ENCODE measurements around the gene AKR1C2. TPM values are rescaled to one million over a fixed set of nuclear protein-coding genes. Genes with fewer than 3 reads are reported as not detected.
A peak's percentile ranks its signal among the peaks of the same experiment; 100 is the strongest.
"Not testable (repeated sequence)": the region's sequence is repeated elsewhere in the genome, so short reads cannot be mapped to it uniquely, and the experiment has no call there.

The AKR1C2 gene
- total and polyA plus RNA-seq, 7 donors, result 38.7 to 2,054 (median 161) TPM

- Histone ChIP-seq H3K9me3 (no peaks in the 10 kb centered on the region), H3K27me3 (ENCODE audit: insufficient read depth in 3 of 3, low read length in 2 of 3) (no peaks in the 10 kb centered on the region), H3K36me3 (ENCODE audit: insufficient read depth in 1 of 2, low read depth in 1 of 2) (peaks cover 0 to 59% of the 10 kb centered on the region in 2 donors), H3K4me1 (no peaks in the 10 kb centered on the region), H3K27ac (no peak overlapping the region), H3K4me3 (no peak overlapping the region)
- WGBS, 3 donors, result 96 to 99% (median 98%) methylated on average over 2 of the region's 2 CpGs
- ATAC-seq (no peak), DNase-seq (no peak)
- TF ChIP-seq, protein P1, sequence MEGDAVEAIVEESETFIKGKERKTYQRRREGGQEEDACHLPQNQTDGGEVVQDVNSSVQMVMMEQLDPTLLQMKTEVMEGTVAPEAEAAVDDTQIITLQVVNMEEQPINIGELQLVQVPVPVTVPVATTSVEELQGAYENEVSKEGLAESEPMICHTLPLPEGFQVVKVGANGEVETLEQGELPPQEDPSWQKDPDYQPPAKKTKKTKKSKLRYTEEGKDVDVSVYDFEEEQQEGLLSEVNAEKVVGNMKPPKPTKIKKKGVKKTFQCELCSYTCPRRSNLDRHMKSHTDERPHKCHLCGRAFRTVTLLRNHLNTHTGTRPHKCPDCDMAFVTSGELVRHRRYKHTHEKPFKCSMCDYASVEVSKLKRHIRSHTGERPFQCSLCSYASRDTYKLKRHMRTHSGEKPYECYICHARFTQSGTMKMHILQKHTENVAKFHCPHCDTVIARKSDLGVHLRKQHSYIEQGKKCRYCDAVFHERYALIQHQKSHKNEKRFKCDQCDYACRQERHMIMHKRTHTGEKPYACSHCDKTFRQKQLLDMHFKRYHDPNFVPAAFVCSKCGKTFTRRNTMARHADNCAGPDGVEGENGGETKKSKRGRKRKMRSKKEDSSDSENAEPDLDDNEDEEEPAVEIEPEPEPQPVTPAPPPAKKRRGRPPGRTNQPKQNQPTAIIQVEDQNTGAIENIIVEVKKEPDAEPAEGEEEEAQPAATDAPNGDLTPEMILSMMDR (IDR thresholded peaks at IDR 0.05), result no peak
- intact Hi-C loops (cut with DNase I), result no loop called here
Measured at GRCh38 chr10:4990217-4990616, 13.4 kb downstream of the AKR1C2 start.

- H3K4me1 ChIP-seq; H3K27me3 ChIP-seq (ENCODE audit: insufficient read depth in 3 of 3, low read length in 2 of 3); ATAC-seq; H3K4me3 ChIP-seq; H3K27ac ChIP-seq; DNase-seq; H3K9me3 ChIP-seq: not testable (repeated sequence)
- 83 to 94% (median 93%) methylated on average over 6 of the region's 6 CpGs for WGBS, 3 donors
- peaks cover 0 to 44% of the 10 kb centered on the region in 2 donors for H3K36me3 ChIP-seq (ENCODE audit: insufficient read depth in 1 of 2, low read depth in 1 of 2)
- intact Hi-C loops (cut with DNase I), result loop anchor here in 1 of 2 donors (10.0 kb wide), 2 partner anchors 107 to 143 kb away; partner anchors contain the start of gene AKR1C3
Measured at GRCh38 chr10:4988000-4988641, 15.5 kb downstream of the AKR1C2 start.

DNA sequence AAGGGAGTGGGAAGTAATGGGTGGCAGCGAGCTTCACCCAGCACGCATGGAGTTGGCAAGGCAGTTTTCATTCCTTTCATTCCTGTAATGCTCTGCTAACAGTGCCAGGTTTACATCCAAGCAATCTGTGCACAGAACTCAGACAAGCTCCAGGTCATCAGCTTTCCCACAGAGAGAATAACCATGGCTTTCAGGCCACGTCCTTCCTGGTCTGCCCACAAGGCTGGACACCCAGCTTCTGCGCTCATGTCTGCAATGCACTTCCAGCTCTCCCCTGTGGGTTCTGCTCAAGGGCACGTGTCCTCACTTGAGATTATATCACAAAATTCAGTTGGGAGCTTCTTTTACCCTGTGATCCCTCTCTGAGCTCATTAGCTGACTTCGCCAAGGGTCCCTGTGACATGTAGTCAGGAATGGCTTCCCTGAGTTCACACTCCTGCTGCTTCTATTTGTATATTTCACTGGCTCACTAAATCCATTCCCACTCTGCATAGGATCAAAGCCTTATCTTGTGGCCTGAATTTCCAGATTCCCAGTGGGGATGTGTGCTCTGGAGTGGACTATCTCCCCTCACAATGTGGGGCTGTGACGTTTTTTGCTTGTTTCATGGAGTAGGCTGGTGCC lies 18.6 kb downstream of the AKR1C2 start:
- Histone ChIP-seq H3K4me3 (no peak overlapping the region), H3K27ac (no peak overlapping the region), H3K4me1 (no peaks in the 10 kb centered on the region), H3K36me3 (ENCODE audit: insufficient read depth in 1 of 2, low read depth in 1 of 2) (peaks cover 0 to 20% of the 10 kb centered on the region in 2 donors), H3K9me3 (no peaks in the 10 kb centered on the region), H3K27me3 (ENCODE audit: insufficient read depth in 3 of 3, low read length in 2 of 3) (no peaks in the 10 kb centered on the region)
- WGBS, 3 donors, result 42 to 55% (median 49%) methylated on average over 7 of the region's 7 CpGs
- intact Hi-C loops (cut with DNase I), result loop anchor here in 1 of 2 donors (10.0 kb wide), 2 partner anchors 110 to 140 kb away; partner anchors contain the start of gene AKR1C3
- ATAC-seq (peak in 3 of 4 donors; percentile 29 to 43 (median 36)), DNase-seq (no peak)
- TF ChIP-seq, protein P1 (IDR thresholded peaks at IDR 0.05), result no peak

DNA sequence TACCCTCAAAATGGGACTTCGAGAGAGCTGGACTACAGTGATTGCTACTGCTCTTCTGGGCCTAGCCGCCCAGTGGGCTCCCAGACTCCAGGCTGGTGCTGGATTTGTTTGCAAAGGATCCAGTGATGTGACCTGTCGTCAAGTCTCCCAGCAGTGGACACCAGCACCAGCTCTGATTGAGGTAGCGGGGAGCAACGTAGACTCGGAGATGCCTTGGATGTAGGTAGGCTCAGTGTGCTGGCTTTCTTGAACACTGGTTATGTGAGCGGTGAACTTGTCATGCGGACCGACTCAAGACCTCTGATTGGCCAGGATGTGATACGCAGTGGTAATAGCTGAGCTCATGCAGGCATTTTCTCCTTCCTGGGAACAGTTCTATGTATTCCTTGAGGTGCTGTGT lies 19.4 kb downstream of the AKR1C2 start:
- 96 to 98% (median 97%) methylated on average over 10 of the region's 10 CpGs for WGBS, 3 donors
- Histone ChIP-seq H3K36me3 (ENCODE audit: insufficient read depth in 1 of 2, low read depth in 1 of 2) (peaks cover 0 to 17% of the 10 kb centered on the region in 2 donors), H3K4me3 (no peak overlapping the region), H3K27ac (no peak overlapping the region), H3K9me3 (no peaks in the 10 kb centered on the region), H3K27me3 (ENCODE audit: insufficient read depth in 3 of 3, low read length in 2 of 3) (no peaks in the 10 kb centered on the region), H3K4me1 (no peaks in the 10 kb centered on the region)
- TF ChIP-seq, protein P1 (IDR thresholded peaks at IDR 0.05), result no peak
- intact Hi-C loops (cut with DNase I), result loop anchor here in 1 of 2 donors (10.0 kb wide), 2 partner anchors 111 to 139 kb away; partner anchors contain the start of gene AKR1C3
- peak in 1 of 4 donors; percentile 16 for ATAC-seq
- no peak for DNase-seq

DNA sequence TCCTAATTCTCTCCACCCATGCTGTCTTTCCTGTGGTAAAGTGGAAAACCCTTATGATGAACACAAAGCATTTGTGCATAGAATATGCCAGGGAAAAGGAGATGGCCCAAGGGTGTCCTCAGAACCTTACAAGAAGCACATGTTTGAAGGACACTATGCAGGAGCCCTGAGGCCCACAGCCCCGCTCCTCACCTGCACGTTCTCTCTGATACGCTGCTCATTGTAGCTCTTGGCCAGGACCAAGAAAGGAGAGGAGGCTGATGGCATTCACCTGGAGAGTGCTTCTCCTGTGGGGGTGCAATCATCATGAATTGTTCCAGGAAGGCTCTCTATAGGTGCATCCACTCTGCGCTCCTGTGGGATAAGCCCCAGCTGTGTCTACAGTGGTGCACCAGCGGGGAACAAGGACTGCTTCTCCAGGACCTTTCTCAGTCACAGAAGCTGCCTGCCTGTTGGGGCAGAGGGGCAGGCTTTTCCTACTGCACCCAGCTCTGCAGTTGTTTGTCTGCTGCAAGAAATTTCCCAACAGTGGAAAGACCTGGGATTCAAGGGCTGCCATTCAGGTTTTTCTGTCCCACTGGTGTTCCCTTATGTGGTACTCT lies 19.9 kb downstream of the AKR1C2 start:
- intact Hi-C loops (cut with DNase I), result loop anchor here in 1 of 2 donors (10.0 kb wide), 2 partner anchors 111 to 139 kb away; partner anchors contain the start of gene AKR1C3
- no peaks in the 10 kb centered on the region for H3K4me1 ChIP-seq
- ATAC-seq (no peak), DNase-seq (no peak)
- TF ChIP-seq, protein P1 (IDR thresholded peaks at IDR 0.05), result no peak
- no peak overlapping the region for H3K27ac ChIP-seq
- peaks cover 0 to 18% of the 10 kb centered on the region in 2 donors for H3K36me3 ChIP-seq (ENCODE audit: insufficient read depth in 1 of 2, low read depth in 1 of 2)
- H3K4me3 ChIP-seq, result no peak overlapping the region
- no peaks in the 10 kb centered on the region for H3K27me3 ChIP-seq (ENCODE audit: insufficient read depth in 3 of 3, low read length in 2 of 3)
- H3K9me3 ChIP-seq, result no peaks in the 10 kb centered on the region
- WGBS, 3 donors, result 94 to 100% (median 95%) methylated on average over 5 of the region's 5 CpGs

All from psoas muscle (tissue), 8 donors.